ENCODE data around the gene LRRN2.
"Not testable (repeated sequence)": the region's sequence is repeated elsewhere in the genome, so short reads cannot be mapped to it uniquely, and the experiment has no call there.

LRRN2 gene

GRCh38 chr1:204685236-204686006 lies at the start of gene LRRN2:
Gene LRRN2 (minus strand): TSS chr1:204685738. CDS start chr1:204619992, 65,746 bp downstream.
- peak in 18 of 56 donors; percentile 15 to 64 (median 42) for DNase-seq

- DNase-seq: no peak
These were observed 49.5 kb upstream of the LRRN2 start for GRCh38 chr1:204735042-204735441.

- no peak for DNase-seq
These were observed 48.5 kb upstream of the LRRN2 start for GRCh38 chr1:204733869-204734596.

- no peak for DNase-seq
These were observed 47.8 kb upstream of the LRRN2 start for GRCh38 chr1:204733289-204733688.

- no peak for DNase-seq
These were observed 46.5 kb upstream of the LRRN2 start for GRCh38 chr1:204731985-204732575.

GRCh38 chr1:204731509-204731908 lies 46.0 kb upstream of the LRRN2 start:
- DNase-seq: no peak

GRCh38 chr1:204730826-204731459 lies 45.4 kb upstream of the LRRN2 start:
- DNase-seq: no peak

- DNase-seq: no peak
These were observed 44.0 kb upstream of the LRRN2 start for GRCh38 chr1:204729516-204729915.

GRCh38 chr1:204728456-204728855 lies 42.9 kb upstream of the LRRN2 start:
- DNase-seq: no peak

GRCh38 chr1:204728045-204728444 lies 42.5 kb upstream of the LRRN2 start:
- no peak for DNase-seq

GRCh38 chr1:204727438-204727837 lies 41.9 kb upstream of the LRRN2 start:
- not testable (repeated sequence) for DNase-seq

- no peak for DNase-seq
These were observed 40.9 kb upstream of the LRRN2 start for GRCh38 chr1:204726478-204726877.

- no peak for DNase-seq
These were observed 40.4 kb upstream of the LRRN2 start for GRCh38 chr1:204725821-204726448.

- DNase-seq: peak in 46 of 56 donors; percentile 6 to 82 (median 58)
These were observed 37.7 kb upstream of the LRRN2 start for GRCh38 chr1:204723131-204723787.

- DNase-seq: no peak
These were observed 36.0 kb upstream of the LRRN2 start for GRCh38 chr1:204721373-204722055.

- DNase-seq: no peak
These were observed 31.1 kb upstream of the LRRN2 start for GRCh38 chr1:204716660-204717059.

GRCh38 chr1:204714861-204715511 lies 29.4 kb upstream of the LRRN2 start:
- DNase-seq: no peak

GRCh38 chr1:204714194-204714860 lies 28.8 kb upstream of the LRRN2 start:
- no peak for DNase-seq

- no peak for DNase-seq
These were observed 28.0 kb upstream of the LRRN2 start for GRCh38 chr1:204713541-204713940.
